ENCODE data around the gene MEAF6. TPM values are rescaled to one million over a fixed set of nuclear protein-coding genes. Genes with fewer than 3 reads are reported as not detected.

The MEAF6 gene
- total and polyA plus RNA-seq, 2 of the 8 experiments (the other 6 are each of a cell fraction or from before 2014, with no cell fraction given) = 23.0 to 38.8 TPM

DNA sequence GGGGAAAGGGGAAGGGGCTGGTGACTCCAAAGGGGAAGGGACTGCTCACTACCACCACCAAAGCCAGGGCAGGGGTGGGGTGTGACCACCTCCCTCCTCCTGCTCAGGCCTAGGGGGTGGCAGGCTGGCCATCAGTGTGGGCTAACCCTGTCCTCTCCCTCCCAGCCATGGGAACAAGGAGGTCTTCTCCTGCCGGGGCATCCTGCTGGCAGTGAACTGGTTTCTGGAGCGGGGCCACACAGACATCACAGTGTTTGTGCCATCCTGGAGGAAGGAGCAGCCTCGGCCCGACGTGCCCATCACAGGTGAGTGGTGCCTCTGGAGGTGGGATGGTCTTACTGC lies 34.5 kb downstream of the MEAF6 start:
- Histone ChIP-seq H3K56ac (replicated peaks; ENCODE audit: insufficient read length, low read depth, low read length) (no peak overlapping the region), H3K4me3 (ENCODE audit: extremely low read depth in 1 of 4, insufficient read depth in 2 of 4, low read depth in 3 of 4, low read length in 4 of 4) (no peak overlapping the region), H3K23me2 (ENCODE audit: low read depth, low read length) (no peaks in the 10 kb centered on the region; the same call in 1 of the 2 replicates), H4K91ac (replicated peaks; ENCODE audit: insufficient read length, low read length) (no peak overlapping the region), H3K79me2 (ENCODE audit: control insufficient read depth in 1 of 2, insufficient read depth in 2 of 2, low read length in 2 of 2) (peaks cover 0 to 23% of the 10 kb centered on the region in 2 experiments; a peak in 2 of 4 replicates), H3K4ac (replicated peaks; ENCODE audit: insufficient read length, low read depth, low read length) (no peak overlapping the region), H4K20me1 (replicated peaks in 1 of 2; ENCODE audit: control insufficient read depth in 1 of 2, insufficient read depth in 2 of 2, low read length in 2 of 2) (peaks cover 4 to 17% of the 10 kb centered on the region in 2 experiments), H3K18ac (ENCODE audit: extremely low read depth, low read length) (no peak overlapping the region), H2BK120ac (replicated peaks; ENCODE audit: low read depth, low read length) (no peak overlapping the region), H2BK12ac (ENCODE audit: low read depth, low read length) (no peak overlapping the region), H3K27me3 (replicated peaks in 1 of 4; ENCODE audit: control insufficient read depth in 3 of 4, extremely low read depth in 1 of 4, insufficient read depth in 3 of 4, low read length in 3 of 4) (no peaks in the 10 kb centered on the region), H3K4me1 (replicated peaks in 1 of 4; ENCODE audit: control insufficient read depth in 3 of 4, insufficient read depth in 4 of 4, low read length in 3 of 4) (peaks cover 0 to 39% (median 25%) of the 10 kb centered on the region in 4 experiments; a peak in 6 of 7 replicates), H3K4me2 (ENCODE audit: insufficient read depth in 1 of 2, low read depth in 2 of 2, low read length in 2 of 2) (no peak overlapping the region), H3K23ac (ENCODE audit: insufficient read length) (no peak overlapping the region), H4K5ac (ENCODE audit: insufficient read length, low read depth, low read length) (no peak overlapping the region), H3K36me3 (ENCODE audit: control insufficient read depth in 2 of 4, insufficient read depth in 4 of 4, low read length in 3 of 4) (peaks cover 9 to 36% (median 26%) of the 10 kb centered on the region in 4 experiments; a peak in 7 of 8 replicates), H3K27ac (ENCODE audit: low read depth, low read length) (no peak overlapping the region; the same call in 1 of the 2 replicates), H2AK5ac (ENCODE audit: low read depth, low read length) (no peak overlapping the region), H2AFZ (ENCODE audit: low read length) (no peak overlapping the region), H3K9ac (replicated peaks in 1 of 4; ENCODE audit: extremely low read depth in 1 of 4, low read depth in 3 of 4, low read length in 3 of 4) (no peak overlapping the region), H3K9me3 (ENCODE audit: insufficient read depth in 2 of 2, low read depth in 1 of 2, low read length in 1 of 2) (no peaks in the 10 kb centered on the region), H4K8ac (ENCODE audit: extremely low read depth, insufficient read depth, low read length) (no peak overlapping the region; the same call in 1 of the 2 replicates), H2BK20ac (ENCODE audit: low read length) (no peak overlapping the region), H2BK15ac (ENCODE audit: low read length) (no peak overlapping the region), H2BK5ac (ENCODE audit: low read depth, low read length) (no peak overlapping the region), H3K14ac (ENCODE audit: insufficient read length) (no peak overlapping the region), H3K79me1 (ENCODE audit: low read depth, low read length) (peaks cover 8% of the 10 kb centered on the region)
- no peak for FAIRE-seq
- ChIA-PET CTCF (ENCODE audit: partially characterized antibody) (interaction anchor here (1.5 to 21.7 kb wide), 3 partner anchors 7 to 46 kb away, joined by 4 to 382 read pairs (median 83); no protein-coding TSS in a partner anchor), POLR2A (ENCODE audit: partially characterized antibody) (no interaction called here)
- DNase-seq (ENCODE audit: low read depth in 1 of 2, low spot score in 2 of 2) = no peak
- 83% methylated on average over 5 of the region's 5 CpGs; no CpG with 5 or more reads in 1 of the 2 experiments for WGBS, 2 experiments (ENCODE audit: extremely low coverage in 1 of 2, insufficient coverage in 1 of 2, insufficient read length in 1 of 2, insufficient replicate concordance in 2 of 2, low coverage in 1 of 2, low lambda C conversion rate in 2 of 2, missing lambda C conversion rate in 1 of 2)
- TF ChIP-seq BCL11A (IDR thresholded peaks at IDR 0.05; ENCODE audit: low read depth in 2 of 2, low read length in 2 of 2) (no peak), KDM5A (IDR thresholded peaks at IDR 0.05; ENCODE audit: low read length) (no peak), HDAC6 (IDR thresholded peaks at IDR 0.05; ENCODE audit: low read depth, low read length) (no peak), SP1 (IDR thresholded peaks at IDR 0.05; ENCODE audit: low read depth, low read length) (no peak), RAD21 (IDR thresholded peaks at IDR 0.05 in 1 of 2, conservative IDR thresholded peaks at IDR 0.05 in 1 of 2; ENCODE audit: low read depth in 2 of 2, low read length in 2 of 2) (no peak), NANOG (IDR thresholded peaks at IDR 0.05; ENCODE audit: insufficient read depth, low read depth, low read length, poor library complexity, severe bottlenecking) (no peak), JUN (IDR thresholded peaks at IDR 0.05; ENCODE audit: low read depth, low read length) (no peak), MAFK (IDR thresholded peaks at IDR 0.05; ENCODE audit: low read depth, low read length) (no peak), SUZ12 (IDR thresholded peaks at IDR 0.05; ENCODE audit: low read length) (no peak), RBBP5 (IDR thresholded peaks at IDR 0.05; ENCODE audit: borderline replicate concordance, low read depth, low read length) (no peak), CBX8 (IDR thresholded peaks at IDR 0.05; ENCODE audit: borderline replicate concordance, low read depth, low read length) (no peak), ASH2L (IDR thresholded peaks at IDR 0.05; ENCODE audit: low read length) (no peak)
- TF ChIP-seq, protein P1, sequence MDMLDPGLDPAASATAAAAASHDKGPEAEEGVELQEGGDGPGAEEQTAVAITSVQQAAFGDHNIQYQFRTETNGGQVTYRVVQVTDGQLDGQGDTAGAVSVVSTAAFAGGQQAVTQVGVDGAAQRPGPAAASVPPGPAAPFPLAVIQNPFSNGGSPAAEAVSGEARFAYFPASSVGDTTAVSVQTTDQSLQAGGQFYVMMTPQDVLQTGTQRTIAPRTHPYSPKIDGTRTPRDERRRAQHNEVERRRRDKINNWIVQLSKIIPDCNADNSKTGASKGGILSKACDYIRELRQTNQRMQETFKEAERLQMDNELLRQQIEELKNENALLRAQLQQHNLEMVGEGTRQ (IDR thresholded peaks at IDR 0.05; ENCODE audit: low read length) = no peak
